Choroid plexus epithelial cell (primary cell): ENCODE results near the gene CALCOCO2.
"Not testable (repeated sequence)": the region's sequence is repeated elsewhere in the genome, so short reads cannot be mapped to it uniquely, and the experiment has no call there.

Source experiments
- DNase-seq: peaks from one replicate; pipeline ENCODE4 v3.0.0-alpha.2; 2010; ENCODE audit warnings: low read depth
- H3K4me3 ChIP-seq: 2 replicates; pipeline ENCODE4 v1.5.1; 2011; ENCODE audit warnings: low read depth, mild to moderate bottlenecking, control low read depth, low read length, moderate library complexity
- CTCF ChIP-seq: conservative IDR thresholded peaks from 2 replicates; pipeline ENCODE4 v1.5.1; 2011; ENCODE audit warnings: low read depth, mild to moderate bottlenecking, control low read depth, inconsistent platforms, low read length, moderate library complexity

The CALCOCO2 gene

DNA sequence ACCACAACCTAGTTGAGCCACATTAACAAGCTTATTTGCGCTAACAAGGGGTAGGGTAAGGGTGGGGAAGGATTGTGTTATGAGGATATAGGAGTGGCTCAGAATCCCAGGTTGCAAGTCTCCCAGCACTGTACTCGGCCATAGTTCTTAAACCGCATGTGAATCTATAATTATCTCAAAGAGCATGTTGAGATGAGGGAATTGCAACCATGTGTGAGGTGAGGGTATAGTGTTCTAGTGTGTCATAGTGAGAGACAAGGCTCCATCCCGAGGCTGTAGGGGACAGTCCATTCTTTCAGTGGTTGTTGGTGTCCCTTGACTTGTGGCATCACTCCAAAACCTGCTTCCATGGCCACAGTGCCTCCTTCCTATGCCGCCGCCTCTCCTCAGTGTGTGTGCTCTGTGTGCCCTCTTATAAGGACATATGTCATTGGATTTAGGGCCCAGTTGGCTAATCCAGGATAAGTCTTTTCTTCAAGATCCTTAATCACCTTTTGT, 39.0 kb downstream of the CALCOCO2 start:
- no peak overlapping the region for H3K4me3 ChIP-seq
- TF ChIP-seq CTCF = no peak
- no peak for DNase-seq

DNA sequence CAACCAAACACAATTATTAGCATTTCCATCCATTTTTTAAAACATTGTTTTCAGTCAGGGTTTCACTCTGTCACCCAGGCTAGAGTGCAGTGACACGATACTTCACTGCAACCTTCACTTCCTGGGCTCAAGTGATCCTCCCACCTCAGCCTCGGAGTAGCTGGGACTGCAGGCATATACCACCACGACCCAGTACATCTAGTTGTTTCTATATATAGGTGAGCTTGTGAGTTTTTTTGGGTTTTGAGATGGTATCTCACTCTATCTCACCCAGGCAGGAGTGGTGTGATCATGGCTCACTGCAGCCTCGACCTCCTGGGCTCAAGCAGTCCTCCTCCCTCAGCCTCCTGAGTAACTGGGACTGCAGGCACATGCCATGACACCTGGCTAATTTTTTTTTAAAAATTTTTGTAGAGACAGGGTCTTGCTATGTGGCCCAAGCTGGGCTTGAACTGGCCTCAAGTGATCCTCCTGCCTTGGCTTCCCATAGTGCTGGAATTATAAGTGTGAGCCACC, 40.3 kb downstream of the CALCOCO2 start:
- no peak for DNase-seq
- TF ChIP-seq CTCF = no peak
- no peak overlapping the region for H3K4me3 ChIP-seq

- no peak for TF ChIP-seq CTCF
- DNase-seq = peak; percentile 39
- no peak overlapping the region for H3K4me3 ChIP-seq
These were observed 40.9 kb downstream of the CALCOCO2 start for GRCh38 chr17:48871551-48872351.

DNA sequence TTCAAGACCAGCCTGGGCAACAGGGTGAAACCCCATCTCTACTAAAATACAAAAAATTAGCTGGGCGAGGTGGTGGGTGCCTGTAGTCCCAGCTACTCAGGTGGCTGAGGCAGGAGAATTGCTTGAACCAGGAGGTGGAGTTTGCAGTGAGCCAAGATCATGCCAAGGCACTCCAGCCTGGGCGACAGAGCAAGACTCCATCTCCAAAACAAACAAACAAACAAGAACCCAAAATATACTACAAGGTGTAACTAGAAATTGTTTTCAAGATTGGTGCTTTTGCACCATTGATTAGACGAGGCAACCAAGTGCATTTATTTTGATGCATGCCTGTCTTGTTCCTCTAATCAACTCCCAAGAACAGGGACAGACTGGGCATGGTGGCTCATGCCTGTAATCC, 41.6 kb downstream of the CALCOCO2 start:
- H3K4me3 ChIP-seq, DNase-seq: not testable (repeated sequence)

GRCh38 chr17:48873209-48873608, 42.4 kb downstream of the CALCOCO2 start:
- no peak for TF ChIP-seq CTCF
- no peak for DNase-seq
- no peak overlapping the region for H3K4me3 ChIP-seq

DNA sequence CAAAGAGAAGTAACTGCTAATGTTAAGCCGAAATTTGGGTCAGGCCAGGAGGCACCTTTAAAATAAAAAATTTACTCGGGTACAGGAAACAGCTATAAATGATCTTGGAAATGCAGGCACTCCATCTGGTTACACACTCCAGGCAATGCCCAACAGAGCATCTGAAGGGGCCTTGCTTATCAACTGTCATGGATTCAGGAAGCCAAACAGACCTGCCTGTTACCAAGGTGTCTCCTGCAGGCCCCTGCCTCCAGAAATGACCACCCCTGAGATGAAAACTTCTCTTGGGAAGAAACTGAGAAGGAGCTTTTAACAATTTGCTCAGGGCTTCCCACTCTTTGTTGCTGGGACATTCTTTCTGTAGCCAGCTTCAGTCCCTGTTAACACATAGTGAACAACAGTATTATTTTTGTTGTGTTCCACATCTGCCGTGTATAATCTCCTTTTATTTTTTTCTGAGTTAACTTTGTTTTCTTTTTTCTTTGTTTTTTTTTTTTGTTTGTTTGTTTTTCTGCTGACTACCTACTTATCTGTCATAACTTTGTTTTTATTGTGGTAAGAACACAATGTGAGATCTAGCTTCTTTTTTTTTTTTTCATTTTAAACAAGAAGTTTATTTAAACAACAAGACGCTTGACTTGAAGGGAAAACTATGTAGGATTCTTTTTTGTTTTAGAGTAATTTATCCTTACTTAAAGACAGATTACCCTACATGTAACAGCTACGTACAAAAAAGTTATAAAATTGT, 43.0 kb downstream of the CALCOCO2 start:
- DNase-seq = no peak
- H3K4me3 ChIP-seq = no peak overlapping the region
- TF ChIP-seq CTCF = no peak
